ENCODE data around the gene LIMK2. TPM values are rescaled to one million over a fixed set of nuclear protein-coding genes. Genes with fewer than 3 reads are reported as not detected.
"Not testable (repeated sequence)": the region's sequence is repeated elsewhere in the genome, so short reads cannot be mapped to it uniquely, and the experiment has no call there.

LIMK2 gene
- total RNA-seq, 2 experiments from 2014 or later: 23.2 to 25.5 TPM

DNA sequence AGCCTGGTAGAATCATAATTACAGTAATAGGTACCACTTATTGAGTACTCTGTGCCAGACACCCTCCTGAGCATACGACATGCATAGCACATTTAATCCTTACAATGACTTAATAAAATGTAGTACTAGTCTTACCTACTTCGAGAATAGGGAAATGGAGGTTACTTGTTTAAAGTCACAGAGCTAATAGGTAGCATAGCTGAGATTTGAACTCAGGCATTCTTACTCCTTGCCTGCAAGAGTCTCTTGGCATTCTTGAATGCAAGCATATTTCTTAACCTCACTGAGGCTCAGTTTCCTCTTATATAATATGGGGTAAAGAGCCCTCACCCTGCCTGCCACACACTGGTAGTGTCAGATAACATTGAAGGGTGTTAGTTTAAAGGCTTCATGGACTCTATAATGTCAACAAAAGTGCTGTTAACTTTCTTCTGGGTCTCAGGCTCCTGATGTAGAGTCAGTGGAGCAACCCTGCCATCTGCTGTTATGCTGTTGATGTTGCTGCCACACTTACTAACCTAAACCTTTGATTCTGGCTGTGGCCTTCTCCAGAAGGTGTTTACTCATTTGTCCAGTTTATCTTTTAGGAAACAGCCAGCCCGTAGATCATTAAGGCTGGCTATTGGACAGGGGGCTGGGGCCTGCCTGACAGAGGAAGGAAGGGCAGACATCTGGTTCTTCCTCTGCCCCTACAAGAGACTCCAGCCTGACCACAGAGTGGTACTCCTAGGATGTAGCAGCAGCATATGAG lies 18.9 kb downstream of the LIMK2 start:
- Mint-ChIP-seq H3K9me3 (no peaks in the 10 kb centered on the region), H3K27me3 (no peaks in the 10 kb centered on the region), H3K4me1 (ENCODE audit: low read depth) (peaks cover 25% of the 10 kb centered on the region), H3K27ac (no peak overlapping the region), H3K36me3 (ENCODE audit: low read depth) (peaks cover 8% of the 10 kb centered on the region), H3K4me3 (no peak overlapping the region)
- ChIA-PET POLR2A (interaction anchor here (2.4 kb wide), 1 partner anchor 19 kb away, joined by 5 read pairs; the partner anchor contains the start of gene LIMK2), CTCF (interaction anchor here (0.6 to 1.7 kb wide), 8 partner anchors 9 to 41 kb away, joined by 3 to 8 read pairs (median 4); partner anchors contain the start of gene LIMK2)
- TF ChIP-seq, protein P1, sequence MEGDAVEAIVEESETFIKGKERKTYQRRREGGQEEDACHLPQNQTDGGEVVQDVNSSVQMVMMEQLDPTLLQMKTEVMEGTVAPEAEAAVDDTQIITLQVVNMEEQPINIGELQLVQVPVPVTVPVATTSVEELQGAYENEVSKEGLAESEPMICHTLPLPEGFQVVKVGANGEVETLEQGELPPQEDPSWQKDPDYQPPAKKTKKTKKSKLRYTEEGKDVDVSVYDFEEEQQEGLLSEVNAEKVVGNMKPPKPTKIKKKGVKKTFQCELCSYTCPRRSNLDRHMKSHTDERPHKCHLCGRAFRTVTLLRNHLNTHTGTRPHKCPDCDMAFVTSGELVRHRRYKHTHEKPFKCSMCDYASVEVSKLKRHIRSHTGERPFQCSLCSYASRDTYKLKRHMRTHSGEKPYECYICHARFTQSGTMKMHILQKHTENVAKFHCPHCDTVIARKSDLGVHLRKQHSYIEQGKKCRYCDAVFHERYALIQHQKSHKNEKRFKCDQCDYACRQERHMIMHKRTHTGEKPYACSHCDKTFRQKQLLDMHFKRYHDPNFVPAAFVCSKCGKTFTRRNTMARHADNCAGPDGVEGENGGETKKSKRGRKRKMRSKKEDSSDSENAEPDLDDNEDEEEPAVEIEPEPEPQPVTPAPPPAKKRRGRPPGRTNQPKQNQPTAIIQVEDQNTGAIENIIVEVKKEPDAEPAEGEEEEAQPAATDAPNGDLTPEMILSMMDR (IDR thresholded peaks at IDR 0.05): peak; percentile 15
- ATAC-seq: peak; percentile 65
- intact Hi-C loops (cut with micrococcal nuclease): no loop called here
- DNase-seq: peak; percentile 43

DNA sequence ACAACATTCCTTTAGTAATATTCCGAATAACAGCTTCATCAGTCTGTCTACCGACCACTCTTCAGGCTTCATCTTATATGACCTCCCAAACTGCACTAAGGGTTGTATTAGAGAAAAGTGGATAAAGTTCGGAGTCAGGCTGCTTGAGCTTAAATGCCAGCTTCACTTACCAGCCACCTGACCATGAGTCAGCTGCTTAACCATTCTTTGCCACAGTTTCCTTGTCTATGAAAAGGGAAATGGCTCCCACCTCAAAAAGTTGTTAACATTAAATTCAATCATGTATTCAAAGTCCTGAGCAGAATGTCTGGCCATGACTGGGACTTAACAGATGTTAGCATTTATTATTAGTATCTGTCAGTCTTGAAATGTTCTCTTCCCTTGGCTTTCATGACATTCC lies 20.9 kb downstream of the LIMK2 start:
- ATAC-seq (no peak), DNase-seq (no peak)
- Mint-ChIP-seq H3K4me1 (ENCODE audit: low read depth) (peaks cover 25% of the 10 kb centered on the region), H3K4me3 (no peak overlapping the region), H3K9me3 (no peaks in the 10 kb centered on the region), H3K27me3 (no peaks in the 10 kb centered on the region), H3K36me3 (ENCODE audit: low read depth) (peaks cover 5% of the 10 kb centered on the region), H3K27ac (no peak overlapping the region)
- POLR2A ChIA-PET: interaction anchor here (1.0 to 2.4 kb wide), 2 partner anchors 15 to 21 kb away, joined by 3 to 5 read pairs; partner anchors contain the start of gene LIMK2
- TF ChIP-seq, protein P1 (IDR thresholded peaks at IDR 0.05): no peak
- CTCF ChIA-PET: interaction anchor here (0.9 to 1.6 kb wide), 3 partner anchors 8 to 84 kb away, joined by 3 to 6 read pairs (median 3); no protein-coding TSS in a partner anchor
- intact Hi-C loops (cut with micrococcal nuclease): no loop called here

DNA sequence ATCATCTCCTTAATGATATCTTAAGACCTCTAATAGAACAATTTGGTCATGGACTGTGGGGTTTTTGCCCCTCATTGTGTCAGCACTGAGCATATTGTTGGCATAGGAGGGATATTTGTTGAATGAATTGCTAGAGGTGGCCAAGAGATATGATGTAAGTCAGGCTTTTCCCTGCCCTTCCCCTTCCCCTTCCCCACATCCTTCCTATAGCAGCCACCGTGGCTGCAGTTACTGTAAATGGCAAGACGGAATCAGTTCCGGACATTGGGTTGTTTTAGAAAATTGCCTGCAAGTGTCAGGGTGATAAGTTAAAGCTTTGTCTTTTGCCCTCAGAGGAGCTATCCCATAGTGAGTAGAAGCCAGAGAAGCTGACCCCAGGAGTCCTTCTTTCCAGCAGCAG lies 23.0 kb downstream of the LIMK2 start:
- Mint-ChIP-seq H3K27me3 (no peaks in the 10 kb centered on the region), H3K4me1 (ENCODE audit: low read depth) (peaks cover 19% of the 10 kb centered on the region), H3K9me3 (no peaks in the 10 kb centered on the region), H3K27ac (no peak overlapping the region), H3K4me3 (no peak overlapping the region), H3K36me3 (ENCODE audit: low read depth) (peaks cover 1% of the 10 kb centered on the region)
- DNase-seq: no peak
- TF ChIP-seq, protein P1 (IDR thresholded peaks at IDR 0.05): no peak
- ATAC-seq: no peak
- ChIA-PET CTCF (no interaction called here), POLR2A (interaction anchor here (0.6 kb wide), 1 partner anchor 11 kb away, joined by 3 read pairs; no protein-coding TSS in a partner anchor)
- intact Hi-C loops (cut with micrococcal nuclease): no loop called here

DNA sequence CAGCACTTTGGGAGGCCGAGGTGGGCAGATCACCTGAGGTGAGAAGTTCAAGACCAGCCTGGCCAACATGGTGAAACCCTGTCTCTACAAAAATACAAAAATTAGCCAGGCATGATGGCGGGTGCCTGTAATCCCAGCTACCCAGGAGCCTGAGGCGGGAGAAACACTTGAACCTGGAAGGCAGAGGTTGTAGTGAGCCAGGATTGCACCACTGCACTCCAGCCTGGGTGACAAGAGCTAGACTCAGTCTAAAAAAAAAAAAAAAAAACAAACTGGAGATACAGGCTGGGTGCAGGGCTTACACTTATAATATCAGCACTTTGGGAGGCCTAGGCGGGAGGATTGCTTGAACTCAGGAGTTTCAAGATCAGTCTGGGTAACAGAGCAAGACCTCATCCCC lies 23.9 kb downstream of the LIMK2 start:
- DNase-seq; POLR2A ChIA-PET; ATAC-seq; CTCF ChIA-PET; H3K4me3 Mint-ChIP-seq; H3K36me3 Mint-ChIP-seq (ENCODE audit: low read depth); intact Hi-C loops (cut with micrococcal nuclease); H3K27me3 Mint-ChIP-seq; H3K27ac Mint-ChIP-seq; H3K9me3 Mint-ChIP-seq: not testable (repeated sequence)
- H3K4me1 Mint-ChIP-seq (ENCODE audit: low read depth): peaks cover 11% of the 10 kb centered on the region

DNA sequence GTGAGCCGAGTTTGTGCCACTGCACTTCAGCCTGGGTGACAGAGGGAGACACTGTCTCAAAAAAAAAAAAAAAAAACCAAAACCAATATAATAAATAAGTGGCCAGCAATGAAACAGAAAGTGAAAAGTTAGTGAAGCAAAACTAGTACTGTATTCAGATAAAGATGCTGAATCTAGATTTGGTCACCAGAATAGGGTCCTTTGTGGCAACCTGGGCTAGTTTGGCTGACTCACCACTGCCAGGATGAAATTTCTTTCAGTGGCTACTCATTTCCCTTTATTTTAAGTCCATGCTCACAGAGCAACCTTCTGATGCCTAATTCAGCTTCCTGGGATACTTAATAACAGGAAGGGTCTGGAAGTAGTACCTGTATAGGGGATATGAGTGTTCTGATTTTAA lies 26.0 kb downstream of the LIMK2 start:
- Mint-ChIP-seq H3K4me1 (ENCODE audit: low read depth) (peaks cover 16% of the 10 kb centered on the region), H3K36me3 (ENCODE audit: low read depth) (peaks cover 1% of the 10 kb centered on the region), H3K9me3 (no peaks in the 10 kb centered on the region), H3K27me3 (no peaks in the 10 kb centered on the region), H3K27ac (no peak overlapping the region), H3K4me3 (no peak overlapping the region)
- ChIA-PET POLR2A (no interaction called here), CTCF (interaction anchor here (2.4 kb wide), 1 partner anchor 35 kb away, joined by 9 read pairs; no protein-coding TSS in a partner anchor)
- ATAC-seq: peak; percentile 34
- TF ChIP-seq, protein P1 (IDR thresholded peaks at IDR 0.05): no peak
- DNase-seq: no peak
- intact Hi-C loops (cut with micrococcal nuclease): no loop called here
